Epidermal melanocyte (primary cell): ENCODE results near the gene ABTB1.

Experiments
- DNase-seq: peaks from one replicate; pipeline ENCODE4 v3.0.0; 2011; ENCODE audit warnings: low spot score; ENCODE audit not compliant: insufficient read length

Gene ABTB1

DNA sequence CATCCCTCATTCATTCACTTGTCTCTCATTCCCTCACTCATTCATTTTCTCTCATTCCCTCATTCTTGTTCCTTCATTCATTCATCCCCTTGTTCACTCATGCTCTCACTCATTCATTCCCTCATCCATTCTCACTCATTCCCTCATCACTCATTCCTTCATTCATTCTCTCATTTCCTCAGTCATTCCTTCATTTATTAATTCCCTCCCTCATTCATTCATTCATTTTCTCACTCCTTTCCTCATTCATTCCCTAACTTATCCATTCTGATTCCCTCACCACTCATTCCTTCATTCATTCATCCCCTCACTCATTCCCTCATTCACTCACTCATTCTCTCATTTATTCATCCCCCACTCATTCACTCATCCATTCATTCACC is 13.8 kb downstream of the ABTB1 start:
- DNase-seq = no peak

DNA sequence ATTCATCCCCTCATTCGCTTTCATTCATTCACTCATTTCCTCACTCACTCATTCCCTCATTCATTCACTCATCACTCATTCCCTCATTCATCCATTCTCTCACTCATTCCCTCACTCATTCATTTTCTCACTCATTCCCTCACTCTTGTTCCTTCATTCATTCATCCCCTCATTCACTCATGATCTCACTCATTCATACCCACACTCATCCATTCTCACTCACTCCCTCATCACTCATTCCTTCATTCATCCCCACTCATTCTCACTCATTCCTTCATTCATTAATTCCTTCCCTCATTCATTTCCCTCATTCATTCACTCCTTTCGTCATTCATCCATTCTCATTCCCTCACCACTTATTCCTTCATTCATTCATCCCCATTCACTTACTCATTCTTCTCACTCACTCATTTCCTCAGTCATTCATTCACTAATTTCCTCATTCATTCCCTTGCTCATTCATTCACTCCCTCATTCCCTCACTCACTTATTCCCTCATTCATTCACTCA is 14.5 kb downstream of the ABTB1 start:
- DNase-seq = no peak

DNA sequence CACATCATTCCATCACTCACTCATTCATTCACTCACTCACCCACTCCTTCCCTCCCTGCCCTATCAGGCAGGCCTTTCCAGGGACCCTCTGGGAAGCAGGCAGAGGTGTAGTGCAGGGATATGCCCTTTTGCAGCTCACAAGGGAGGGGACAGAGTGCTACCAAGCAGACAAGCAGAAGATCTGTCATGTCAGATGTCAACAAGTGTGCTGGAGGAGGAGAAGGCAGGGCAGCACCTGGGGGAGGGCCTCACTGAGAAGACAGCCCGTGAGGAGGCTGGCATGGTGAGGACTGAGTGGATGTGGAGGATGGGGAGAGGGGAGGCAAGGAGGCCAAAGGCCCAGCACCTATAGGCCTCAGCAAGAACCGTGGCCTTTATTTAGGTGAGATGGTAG is 15.3 kb downstream of the ABTB1 start:
- no peak for DNase-seq

DNA sequence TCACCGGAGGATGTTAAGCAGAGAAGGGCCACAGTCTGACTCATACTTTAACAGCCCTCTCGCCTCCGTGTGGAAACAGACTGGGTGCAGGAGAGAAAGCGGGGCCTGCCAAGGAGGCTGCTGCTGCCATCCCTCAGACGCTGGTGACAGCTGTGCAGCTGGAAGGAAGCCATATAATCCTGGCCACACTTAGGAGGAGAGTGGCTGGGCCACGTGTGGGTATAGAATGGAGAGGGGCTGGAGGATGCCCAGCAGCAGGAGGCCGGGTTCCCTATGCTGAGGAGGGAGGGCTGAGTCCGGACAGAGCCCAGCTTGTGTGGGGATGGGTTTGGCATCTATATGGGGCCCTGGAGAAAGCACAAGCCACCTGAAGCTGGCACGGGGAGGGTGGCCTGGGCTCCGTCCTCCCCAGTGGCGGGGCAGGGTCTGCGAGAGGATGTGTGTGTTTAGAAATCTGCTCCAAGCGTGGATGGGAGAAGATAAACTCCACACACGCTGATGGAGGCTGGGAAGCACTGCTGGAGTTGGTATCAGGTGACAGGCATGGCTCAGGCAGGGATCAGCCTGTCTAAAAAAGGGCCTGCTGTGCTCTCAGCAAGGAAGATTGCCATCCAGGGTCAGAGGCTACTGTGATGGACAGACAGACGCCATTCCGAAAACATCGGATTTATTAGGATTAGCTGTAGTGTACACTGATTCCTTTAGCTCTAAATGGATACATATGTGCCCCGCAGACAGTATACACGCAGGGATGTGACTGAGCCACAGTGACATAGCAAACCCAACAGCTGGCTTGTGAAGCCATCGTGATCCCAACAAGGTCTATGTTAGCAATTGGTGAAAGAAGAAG is 15.9 kb downstream of the ABTB1 start:
- no peak for DNase-seq

DNA sequence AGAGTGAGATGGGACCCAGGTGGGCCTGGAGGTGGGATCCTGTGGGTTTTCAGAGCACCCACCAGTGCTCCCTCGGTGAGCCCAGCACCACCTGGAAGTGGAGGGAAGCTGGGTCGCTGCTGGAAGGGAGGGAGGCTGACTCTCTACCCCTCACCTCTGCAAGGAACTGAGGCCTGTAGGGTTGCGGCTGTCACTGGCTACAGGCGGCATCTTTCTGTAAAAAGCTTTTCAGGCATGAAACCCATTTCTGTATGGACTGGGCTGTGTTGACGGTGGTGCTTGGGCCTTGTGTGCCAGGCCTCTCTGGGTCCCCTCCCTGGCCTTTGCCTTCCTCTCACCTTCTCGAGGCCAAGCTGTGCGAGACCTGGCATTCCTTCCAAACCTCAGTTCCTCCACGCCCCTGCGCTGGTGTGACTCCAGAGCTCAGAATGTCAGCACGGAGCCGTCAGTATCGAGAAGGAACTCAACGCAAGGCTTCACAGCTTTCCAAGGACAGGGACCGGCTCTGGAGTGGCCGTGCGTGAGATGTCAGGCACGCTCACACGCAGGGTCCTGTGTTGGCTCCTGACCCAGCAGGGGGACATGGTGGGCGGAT is 16.6 kb downstream of the ABTB1 start:
- DNase-seq = no peak

DNA sequence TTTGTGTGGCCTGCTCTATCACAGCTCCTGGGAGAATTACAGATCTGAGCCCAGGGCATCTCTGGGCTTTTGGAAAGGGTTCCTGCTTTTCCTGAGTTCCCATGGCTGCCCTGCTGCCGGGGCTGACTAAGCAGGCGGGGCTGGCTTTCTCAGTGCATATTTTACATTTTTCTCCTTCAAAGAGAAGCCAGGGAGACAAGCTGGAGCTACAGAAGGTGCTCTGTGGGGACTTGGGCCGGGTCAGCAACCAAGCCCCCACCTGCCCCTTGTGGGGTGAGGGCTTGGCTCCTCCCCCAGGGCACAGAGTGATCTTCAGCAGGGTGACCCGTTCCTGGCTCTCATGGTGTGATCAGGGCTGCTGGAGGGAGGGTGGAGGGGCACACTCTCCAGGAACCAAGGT is 17.4 kb downstream of the ABTB1 start:
- no peak for DNase-seq

DNA sequence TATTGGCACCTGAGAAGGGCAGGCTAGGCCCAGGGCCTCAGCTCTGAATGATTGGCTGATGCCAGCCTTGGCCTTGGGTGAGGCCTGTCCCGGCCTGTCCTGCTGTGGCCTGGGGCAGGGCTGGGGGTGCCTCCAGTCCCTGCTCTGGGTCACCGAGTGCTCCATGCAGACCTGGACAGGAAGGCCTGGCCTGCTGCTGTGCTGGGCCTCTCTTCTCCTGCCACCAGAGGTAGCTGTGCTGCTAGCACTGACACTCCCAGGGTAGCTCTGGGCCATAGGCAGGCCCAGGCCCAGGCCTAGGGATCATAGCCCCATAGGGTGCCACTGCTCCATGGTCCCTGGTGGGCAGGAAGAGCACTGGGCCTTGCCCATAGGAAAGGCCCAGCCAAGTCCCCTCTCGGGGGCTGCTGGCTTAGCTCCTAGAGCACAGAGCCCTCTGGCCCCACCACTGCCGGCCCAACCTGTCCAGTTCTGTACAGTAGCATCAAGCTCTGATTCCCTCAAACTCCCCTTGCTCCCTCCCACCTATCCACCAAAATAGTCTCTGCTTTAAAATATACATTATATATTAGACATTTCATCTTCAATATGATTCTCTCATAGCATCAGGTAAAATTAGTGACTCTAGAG is 18.2 kb downstream of the ABTB1 start:
- no peak for DNase-seq

DNA sequence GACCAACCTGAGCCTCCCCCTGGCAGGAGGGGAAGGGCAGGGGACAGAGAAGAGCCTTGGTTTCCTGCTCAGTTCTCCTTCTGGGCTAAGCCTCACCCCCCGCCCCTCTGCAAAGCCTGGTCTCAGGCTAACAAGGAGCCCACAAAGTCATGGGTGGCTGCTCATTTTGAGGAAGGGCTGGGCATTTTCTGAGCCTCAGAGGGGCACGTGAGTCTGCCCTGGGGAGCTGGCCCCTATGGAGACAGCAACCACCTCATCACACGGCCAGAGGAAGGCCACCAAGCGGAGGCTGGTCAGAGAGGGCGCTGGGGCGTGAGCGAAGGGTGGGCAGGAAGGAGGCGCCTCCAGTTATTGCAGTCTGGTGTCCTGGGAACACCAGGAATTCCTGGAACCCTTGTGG is 18.7 kb downstream of the ABTB1 start:
- DNase-seq = no peak

DNA sequence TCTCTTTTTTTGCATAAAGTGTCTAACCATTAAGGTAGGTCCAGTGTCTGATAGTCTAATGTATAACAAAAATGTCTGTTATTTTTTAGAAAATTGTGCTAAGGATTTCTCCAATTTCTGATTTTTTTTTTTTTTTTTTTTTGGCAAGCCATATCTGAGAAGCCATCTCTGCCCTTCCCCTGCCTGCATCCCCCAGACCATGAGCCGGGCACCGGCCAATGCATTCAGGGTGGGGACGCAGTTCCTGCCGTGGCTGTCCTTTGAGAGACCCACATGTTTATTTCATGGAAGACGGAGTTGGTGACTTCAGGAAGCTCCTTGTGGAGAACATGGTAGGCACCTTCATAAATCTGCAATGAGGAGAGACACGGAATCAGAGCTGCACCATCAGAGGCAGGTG is 19.2 kb downstream of the ABTB1 start:
- DNase-seq = no peak

DNA sequence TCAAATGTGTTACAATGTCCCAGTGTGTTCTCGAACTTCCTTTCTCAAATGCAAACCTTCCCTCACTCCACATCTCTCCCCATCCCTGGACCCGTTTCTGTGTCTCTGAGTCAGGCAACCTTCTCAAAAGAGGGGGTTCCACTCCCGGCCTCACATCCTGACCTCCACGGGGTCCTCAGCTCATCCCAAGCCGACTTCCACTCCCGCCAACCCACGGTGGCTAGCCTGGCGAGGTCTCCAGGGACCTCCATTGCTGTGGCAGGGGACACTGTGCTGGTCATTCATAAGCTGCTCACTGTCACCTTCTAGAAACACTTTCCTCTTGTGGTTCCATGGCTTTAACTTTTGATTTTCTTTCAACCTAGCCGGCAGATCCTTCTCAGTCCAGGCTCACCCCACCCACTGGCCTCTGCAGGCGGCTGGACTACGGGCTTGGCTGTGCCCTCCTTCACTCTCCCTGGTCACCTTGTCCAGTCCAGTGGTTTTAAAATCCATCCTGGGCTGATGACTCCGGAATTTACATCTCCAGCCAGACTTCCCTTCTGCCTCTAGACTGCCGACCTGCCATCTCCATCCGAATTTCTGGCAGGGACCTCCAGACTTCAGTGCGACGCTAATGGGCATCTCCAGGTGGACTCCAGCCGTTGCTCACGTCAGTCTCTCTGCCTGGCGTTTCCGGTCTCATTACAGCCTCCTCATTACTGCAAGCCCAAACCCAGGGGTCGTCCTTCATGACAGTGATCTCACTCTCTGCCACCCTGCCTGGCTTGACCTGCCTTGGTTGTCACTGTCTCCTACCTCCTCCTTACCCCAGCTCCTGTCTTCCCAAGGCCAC is 20.0 kb downstream of the ABTB1 start:
- DNase-seq = no peak

DNA sequence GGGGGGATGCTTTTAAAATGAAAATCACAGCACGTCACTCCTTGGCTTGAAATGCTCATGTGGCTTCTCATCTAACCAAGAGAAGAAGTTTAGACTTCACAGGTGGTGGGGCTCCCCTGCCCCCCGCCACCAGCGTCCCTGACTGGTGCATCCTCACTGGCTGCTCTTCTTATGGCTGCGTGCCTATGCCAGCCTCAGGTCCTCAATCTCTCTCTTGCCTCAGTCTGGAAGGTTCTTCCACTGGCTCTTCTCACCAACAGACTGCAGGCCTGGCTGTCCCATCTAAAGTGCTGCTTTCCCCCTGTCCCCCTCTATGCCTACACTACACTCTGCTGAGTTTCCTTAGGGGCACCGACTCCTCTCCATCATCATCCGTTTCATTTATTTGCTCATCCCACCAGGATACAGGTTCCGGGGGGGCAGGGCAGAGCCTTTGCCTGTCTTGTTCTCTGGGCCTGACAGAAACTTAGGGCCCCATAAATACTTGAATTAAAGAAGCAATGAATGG is 20.6 kb downstream of the ABTB1 start:
- no peak for DNase-seq

DNA sequence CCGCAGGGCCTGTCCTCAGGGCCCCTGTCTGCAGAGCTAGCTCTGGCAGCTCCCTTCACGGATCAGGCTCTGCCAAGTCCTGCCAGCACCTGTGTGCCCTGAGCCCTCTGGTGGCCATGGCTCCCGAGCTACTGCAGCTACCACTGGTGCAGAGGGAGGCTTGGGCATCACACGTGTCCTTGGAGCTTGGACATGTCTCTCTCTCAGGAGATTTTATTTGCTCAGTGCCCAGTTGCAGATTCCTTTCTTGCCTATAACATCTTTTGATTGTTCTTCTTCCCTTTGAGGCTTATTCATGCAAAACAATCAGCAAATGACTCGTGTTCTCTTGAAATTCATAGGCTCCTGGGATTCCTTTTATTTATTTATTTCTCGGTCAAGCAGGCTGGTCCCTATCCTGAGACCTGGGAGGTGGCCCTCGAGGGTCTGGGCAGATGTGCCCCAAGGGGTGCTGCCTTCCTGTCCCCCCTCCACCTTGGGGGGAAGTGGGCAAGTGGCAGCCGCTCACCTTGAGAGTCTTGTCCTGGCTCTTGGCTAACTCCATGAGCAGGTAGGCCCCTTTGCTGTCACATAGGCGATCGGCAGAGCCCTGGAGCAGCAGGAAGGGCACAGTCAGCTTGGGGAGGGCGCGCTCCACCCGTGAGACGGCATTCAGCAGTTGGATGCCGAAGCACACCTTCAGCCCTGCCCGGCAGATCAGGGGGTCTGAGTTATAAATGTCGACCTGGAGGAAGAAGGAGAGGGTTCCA is 21.9 kb downstream of the ABTB1 start:
- DNase-seq = no peak

DNA sequence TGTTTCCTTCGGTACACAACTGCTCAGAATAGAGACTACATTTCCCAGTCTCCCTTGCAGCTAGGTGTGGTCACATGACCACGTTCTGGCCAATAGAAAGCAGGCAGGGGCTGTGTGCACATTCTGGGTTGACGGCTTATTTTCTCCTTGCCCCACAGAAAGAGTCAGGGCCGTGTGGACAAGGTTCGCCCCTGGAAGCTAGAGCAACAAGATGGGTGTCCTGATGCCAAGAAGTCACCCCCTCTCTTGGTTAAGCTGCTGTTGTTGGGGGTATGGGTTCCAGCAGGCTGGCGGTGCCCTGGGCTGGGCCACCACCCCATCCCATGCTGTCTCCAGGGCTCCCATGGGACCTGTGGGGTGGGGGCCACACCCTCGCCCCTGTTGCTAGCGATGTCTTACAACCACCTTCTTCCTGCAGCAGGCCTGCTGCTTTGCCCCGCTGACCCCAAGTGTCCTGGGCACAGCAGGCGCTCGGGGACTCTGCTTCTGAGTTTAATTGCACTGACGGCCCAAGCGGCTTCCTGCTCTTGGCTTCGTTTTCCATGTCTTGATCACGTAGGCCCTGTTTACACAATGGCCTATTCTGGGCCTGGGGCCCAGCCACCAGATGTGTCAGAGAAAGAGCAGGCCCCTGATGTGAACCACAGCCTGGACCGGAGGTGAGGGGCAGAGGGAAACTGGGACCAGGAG is 24.9 kb downstream of the ABTB1 start:
- no peak for DNase-seq

DNA sequence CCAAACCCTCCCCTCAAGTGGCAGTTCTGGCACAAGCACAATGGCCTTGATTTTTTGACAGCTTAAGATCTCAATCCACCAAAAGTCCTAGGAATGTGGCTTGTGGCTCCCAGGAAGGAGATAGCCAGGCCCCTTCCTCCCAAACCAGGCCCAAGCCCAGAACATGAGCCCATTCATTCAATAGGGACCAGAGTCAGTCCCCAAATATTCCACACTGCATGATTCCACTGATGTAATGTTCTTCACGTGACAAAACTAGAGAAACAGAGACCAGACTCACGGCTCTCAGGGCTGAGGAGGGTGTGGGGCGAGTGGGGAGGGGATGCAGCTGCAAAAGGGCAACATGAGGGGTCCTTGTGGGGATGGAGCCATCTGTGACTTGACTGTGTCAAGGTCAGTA is 25.5 kb downstream of the ABTB1 start:
- DNase-seq = no peak

DNA sequence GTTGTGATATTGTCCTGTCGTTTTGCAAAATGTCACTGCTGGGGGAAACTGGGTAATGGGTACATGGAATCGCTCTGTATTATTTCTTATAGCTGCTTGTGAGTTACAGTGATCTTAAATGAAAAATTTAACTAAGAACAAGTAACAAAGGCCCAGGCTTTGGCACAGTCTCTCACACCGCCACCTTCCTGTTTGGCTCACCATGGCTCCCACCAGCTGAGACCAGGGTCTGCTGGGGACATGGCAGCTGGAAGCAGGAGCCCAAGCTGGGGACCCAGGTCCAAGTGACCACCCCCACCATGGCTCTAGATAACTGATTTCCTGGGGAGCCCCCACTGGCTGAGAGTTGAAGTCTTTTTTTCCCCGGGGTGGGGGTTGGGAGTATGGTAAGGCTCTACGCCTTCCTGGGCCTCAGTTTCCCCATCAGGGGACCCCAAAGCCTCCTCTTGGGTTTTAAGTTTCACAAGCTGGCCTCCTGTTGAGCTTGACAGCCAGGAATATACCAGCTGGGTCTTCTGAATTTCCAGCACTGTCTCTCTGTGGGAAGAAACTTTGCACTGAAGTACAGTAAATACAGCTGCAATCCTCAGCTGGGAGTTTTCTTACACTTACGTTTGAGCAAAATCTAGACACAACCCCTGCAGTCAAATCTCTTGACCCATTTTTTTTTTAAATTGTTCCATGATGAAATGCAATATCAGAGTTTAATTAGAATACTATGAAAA is 26.1 kb downstream of the ABTB1 start:
- DNase-seq = no peak

DNA sequence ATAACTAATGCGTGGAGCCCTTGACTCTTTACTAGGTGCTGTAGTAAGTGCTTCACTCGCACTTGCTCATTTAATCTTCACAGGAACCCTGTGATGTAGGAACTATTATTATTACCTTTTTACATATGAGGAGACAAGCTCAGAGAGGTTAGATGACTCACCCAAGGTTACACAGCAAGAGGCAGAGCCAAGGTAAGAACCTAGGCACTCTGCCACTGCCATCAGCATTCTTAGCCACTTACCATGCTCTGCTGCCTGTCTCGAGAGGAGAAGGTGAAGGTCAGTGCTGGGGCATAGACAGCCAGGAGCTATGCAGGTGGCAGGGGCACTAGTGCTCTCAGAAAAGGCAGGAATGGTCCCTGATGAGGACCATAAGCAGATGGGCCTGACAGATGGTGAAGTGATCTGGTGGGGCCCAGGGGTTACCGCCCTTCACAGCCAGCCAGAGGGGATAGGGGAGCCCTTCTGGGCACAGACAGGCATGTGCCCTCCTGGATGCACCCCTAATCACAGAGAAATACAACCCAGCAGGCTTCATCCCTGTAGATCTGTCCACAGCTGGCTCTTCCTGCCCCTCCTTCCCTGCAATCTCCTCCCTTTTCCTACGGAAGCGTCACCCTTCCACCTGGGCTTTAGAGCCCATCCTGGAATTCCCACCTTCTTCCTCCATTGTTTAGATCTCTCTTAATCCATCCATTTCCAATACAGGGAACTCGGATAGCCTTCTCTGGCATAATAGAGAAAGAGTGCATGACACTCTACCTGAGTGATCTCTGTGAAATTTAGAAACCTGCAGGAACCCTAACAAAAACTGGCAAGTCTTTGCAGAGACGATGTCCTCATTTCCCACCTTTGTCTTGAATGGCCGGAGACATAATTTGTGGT is 26.9 kb downstream of the ABTB1 start:
- DNase-seq = no peak

DNA sequence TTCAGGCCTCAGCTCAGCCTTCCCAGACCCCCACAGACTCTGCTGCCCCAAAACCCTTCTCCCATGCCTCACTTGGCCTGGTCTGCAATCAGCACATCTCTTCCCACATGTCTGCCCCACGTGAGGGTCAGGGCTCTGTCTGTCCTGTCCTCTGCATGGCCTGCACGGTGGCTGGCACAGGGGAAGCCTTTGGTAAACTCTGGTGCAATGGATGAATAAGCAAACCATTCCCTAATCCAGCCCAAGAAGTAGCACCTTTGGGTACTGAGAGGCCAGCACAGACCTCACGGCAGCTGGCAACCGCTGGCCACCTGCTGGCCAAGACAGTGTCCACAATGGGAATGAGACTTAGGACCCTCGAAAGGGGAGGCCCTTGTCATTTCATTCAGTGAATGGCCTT is 27.7 kb downstream of the ABTB1 start:
- no peak for DNase-seq

DNA sequence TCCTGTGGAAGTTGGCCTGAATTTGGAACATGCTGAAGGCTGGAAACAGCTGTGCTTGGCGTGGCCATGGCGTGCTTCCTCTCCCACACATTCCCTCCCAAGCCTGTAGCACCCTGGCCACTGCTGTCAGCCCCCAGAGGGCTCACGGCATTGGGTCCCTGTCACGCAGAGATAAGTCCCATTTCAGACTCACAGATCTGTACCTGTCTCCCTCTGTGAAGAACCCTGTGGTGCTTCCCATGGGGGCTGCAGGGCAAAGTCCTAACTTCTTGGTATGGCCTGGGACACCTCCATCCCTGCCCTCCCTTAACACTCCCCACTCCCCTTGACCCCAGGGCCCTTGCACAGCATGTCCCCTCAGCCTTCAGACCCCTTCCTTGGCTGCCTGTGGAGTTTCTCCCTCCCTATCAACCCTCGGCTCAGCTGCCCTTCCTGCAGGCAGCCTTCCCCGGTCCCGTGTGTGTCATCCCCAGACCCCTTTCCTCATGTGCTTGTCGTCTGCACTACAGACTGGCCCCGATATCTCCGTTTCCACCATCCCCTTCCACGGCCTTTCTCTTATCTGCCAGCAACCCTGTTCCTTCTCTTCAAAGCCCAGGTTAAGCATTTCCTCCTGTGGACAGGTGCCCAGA is 28.6 kb downstream of the ABTB1 start:
- no peak for DNase-seq
